AG10803 (cell line): Measurements from ENCODE around the gene KRTAP2-1.
"Not testable (repeated sequence)": the region's sequence is repeated elsewhere in the genome, so short reads cannot be mapped to it uniquely, and the experiment has no call there.

Experiments used
- DNase-seq: peaks from one replicate; pipeline ENCODE4 v3.0.0; 2010; ENCODE audit warnings: low read depth
- H3K4me3 ChIP-seq: 2 replicates; pipeline ENCODE4 v1.5.1; 2011; ENCODE audit warnings: mild to moderate bottlenecking, low read length, control low read depth
- CTCF ChIP-seq: conservative IDR thresholded peaks from 2 replicates; pipeline ENCODE4 v1.5.1; 2011; ENCODE audit warnings: mild to moderate bottlenecking, low read length, control low read depth, inconsistent platforms

The KRTAP2-1 gene

GRCh38 chr17:41071606-41072360 lies 24.7 kb upstream of the KRTAP2-1 start:
- no peak overlapping the region for H3K4me3 ChIP-seq
- no peak for TF ChIP-seq CTCF
- DNase-seq, result no peak

DNA sequence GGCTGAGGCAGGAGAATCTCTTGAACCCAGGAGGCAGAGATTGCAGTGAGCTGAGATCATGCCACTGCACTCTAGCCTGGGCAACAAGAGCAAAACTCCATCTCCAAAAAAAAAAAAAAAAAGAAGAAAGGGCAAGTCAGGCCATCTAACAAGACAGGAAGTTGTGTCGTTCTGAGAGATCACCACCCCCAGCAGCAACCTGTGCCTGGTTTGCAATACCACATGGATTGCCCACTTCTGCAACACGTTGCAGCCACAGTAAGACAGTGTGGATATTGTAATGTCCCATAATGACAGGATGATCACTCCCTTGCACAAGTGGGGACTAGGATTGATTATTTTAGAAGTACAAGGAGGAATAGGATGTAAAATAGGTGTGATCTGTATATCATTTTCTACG lies 21.9 kb upstream of the KRTAP2-1 start:
- TF ChIP-seq CTCF, result no peak
- H3K4me3 ChIP-seq, result no peak overlapping the region
- DNase-seq, result no peak

GRCh38 chr17:41067281-41067680 lies 20.2 kb upstream of the KRTAP2-1 start:
- no peak for TF ChIP-seq CTCF
- DNase-seq, result peak; percentile 87
- no peak overlapping the region for H3K4me3 ChIP-seq

DNA sequence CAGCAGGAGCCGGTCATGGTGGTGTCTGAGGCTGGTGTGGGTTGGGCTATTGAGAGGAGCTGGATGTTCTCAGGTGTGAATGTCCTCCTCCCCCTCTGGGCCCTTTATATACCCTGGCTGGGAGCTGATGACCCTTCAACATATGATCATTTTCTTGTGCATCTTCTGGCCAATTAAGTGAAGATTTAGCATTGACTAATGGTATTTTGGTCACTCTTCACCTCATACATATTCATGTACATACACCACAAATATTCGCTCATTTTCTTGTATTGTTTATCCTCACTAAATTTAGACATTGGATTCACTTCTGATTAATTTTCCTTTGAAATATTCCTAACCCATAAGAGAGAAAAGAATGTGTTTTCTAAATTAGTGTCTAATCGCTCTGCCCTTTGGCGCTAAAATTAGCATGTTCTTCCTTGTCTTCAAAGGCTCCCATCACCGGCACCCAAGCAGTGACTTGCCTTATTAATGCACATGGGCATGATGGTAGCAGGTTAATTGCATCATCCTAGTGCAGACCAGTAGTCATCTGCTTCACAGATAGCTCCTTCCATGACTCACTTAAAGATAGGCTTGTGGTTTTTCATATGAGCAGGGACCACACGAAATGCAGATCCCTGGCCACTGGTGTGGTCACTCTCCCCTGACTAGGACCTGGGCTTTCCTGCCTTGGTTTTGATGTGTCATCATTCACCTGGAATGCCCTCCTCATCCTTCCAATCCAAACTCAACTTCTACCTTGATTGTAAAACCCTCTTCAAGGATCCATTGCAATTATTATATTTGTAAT lies 18.9 kb upstream of the KRTAP2-1 start, which contains the start of gene KRTAP2-4:
Gene KRTAP2-4 (minus strand): TSS at position 51 of the 796 bp plus-strand sequence. CDS start 34 bp downstream, at position 17.
- no peak within 1 kb of the TSS for H3K4me3 ChIP-seq
- TF ChIP-seq CTCF, result no peak
- peak; percentile 92 for DNase-seq

GRCh38 chr17:41065016-41065689 lies 18.0 kb upstream of the KRTAP2-1 start:
- not testable (repeated sequence) for DNase-seq, H3K4me3 ChIP-seq

DNA sequence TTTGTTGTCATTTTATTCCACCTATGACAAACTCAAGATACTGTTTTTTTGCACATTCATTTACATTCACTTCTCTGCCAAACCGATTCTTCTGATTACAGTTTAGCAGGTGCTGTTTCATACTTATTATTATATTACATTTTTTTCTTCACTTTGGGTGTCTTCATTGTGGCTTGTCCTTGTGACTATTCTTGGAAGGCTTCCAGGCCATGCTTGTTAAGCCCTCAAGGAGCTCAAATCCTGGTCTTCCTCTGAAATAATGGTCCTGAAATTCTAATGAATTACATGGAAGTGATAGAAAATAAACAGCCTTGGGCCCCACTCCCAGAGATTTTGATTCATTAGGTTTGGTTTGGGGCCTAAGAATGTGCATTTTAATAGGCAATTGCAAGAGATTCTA lies 17.2 kb upstream of the KRTAP2-1 start:
- TF ChIP-seq CTCF, result no peak
- no peak for DNase-seq
- H3K4me3 ChIP-seq, result no peak overlapping the region

DNA sequence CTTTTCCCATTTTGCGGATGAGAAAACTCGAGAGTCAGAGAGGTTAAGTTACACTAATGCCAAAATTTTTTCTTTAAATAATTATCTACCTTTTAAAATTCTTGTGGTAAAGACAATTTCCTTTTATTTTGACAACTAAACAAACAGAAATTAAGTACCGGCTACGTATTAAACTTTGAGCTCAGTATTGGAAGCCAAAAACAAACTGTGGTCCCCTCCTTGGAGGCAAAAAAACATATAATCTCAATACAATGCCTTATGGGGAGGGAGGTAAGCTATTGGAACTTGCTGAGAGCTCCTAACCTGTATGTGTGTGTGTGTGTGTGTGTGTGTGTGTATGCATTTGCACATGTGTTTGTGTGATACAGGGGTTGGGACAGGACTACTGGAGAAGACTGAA lies 16.3 kb upstream of the KRTAP2-1 start:
- no peak overlapping the region for H3K4me3 ChIP-seq
- no peak for DNase-seq
- no peak for TF ChIP-seq CTCF
